Measurements from ENCODE around the gene MYCN.

GRCh38 chr2:15935189-15935588 lies 5.2 kb upstream of the MYCN start:
- TF ChIP-seq CTCF (IDR thresholded peaks at IDR 0.05; ENCODE audit: poor library complexity) (no peak), EZH2 (IDR thresholded peaks at IDR 0.05; ENCODE audit: borderline replicate concordance) (no peak)
